GM23248 (cell line): ENCODE measurements around the gene DYRK1A.

ENCODE experiments used
- EZH2 ChIP-seq: fragments of 200-600 bp; sonication (generic); IDR thresholded peaks from 2 replicates; pipeline ENCODE4 v1.6.1; 2018; ENCODE audit warnings: antibody characterized with exemption, mild to moderate bottlenecking; ENCODE audit not compliant: insufficient read depth, poor library complexity, severe bottlenecking
- EZH2phosphoT487 ChIP-seq: fragments of 200-600 bp; sonication (generic); IDR thresholded peaks from 2 replicates; pipeline ENCODE4 v1.6.1; 2018; ENCODE audit warnings: antibody characterized with exemption, moderate library complexity, mild to moderate bottlenecking, low read depth; ENCODE audit not compliant: insufficient read depth

- TF ChIP-seq EZH2 (no peak), EZH2phosphoT487 (no peak)
Observed at GRCh38 chr21:37478794-37479193, 112.2 kb downstream of the DYRK1A start.
